ENCODE measurements around the gene HIVEP2.

GRCh38 chr6:142783499-142783898, 161.5 kb downstream of the HIVEP2 start:
- TF ChIP-seq CTCF (IDR thresholded peaks at IDR 0.05), result no peak
- TF ChIP-seq POLR2A (IDR thresholded peaks at IDR 0.05), result no peak
